ENCODE data around the gene ADAM23.

DNA sequence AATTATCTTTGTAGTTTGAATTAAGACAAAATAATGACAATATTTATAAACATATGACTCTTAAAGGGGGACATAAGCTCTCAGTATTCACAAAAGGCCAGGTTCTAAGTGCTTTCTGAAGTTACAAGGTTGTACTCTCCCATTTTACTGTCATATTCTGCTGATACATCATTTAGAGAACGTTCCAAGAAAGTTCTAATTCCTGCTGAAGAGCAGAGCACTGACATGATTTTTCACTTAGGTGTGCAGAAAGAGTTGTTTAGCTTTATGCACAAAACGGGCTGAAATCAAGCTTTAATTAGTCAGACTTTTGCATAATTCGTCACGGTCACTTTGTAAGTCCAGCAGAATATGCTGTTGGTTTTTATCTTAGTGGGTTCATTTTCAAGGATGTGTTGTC lies 37.3 kb downstream of the ADAM23 start:
- TF ChIP-seq, protein P1, sequence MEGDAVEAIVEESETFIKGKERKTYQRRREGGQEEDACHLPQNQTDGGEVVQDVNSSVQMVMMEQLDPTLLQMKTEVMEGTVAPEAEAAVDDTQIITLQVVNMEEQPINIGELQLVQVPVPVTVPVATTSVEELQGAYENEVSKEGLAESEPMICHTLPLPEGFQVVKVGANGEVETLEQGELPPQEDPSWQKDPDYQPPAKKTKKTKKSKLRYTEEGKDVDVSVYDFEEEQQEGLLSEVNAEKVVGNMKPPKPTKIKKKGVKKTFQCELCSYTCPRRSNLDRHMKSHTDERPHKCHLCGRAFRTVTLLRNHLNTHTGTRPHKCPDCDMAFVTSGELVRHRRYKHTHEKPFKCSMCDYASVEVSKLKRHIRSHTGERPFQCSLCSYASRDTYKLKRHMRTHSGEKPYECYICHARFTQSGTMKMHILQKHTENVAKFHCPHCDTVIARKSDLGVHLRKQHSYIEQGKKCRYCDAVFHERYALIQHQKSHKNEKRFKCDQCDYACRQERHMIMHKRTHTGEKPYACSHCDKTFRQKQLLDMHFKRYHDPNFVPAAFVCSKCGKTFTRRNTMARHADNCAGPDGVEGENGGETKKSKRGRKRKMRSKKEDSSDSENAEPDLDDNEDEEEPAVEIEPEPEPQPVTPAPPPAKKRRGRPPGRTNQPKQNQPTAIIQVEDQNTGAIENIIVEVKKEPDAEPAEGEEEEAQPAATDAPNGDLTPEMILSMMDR (IDR thresholded peaks at IDR 0.05) = no peak
- TF ChIP-seq POLR2A (IDR thresholded peaks at IDR 0.05) (no peak), EP300 (IDR thresholded peaks at IDR 0.05) (no peak)

All from tibial nerve (tissue), 4 donors.